K562 (cell line): ENCODE data around the gene ACADVL. TPM values are rescaled to one million over a fixed set of nuclear protein-coding genes. Genes with fewer than 3 reads are reported as not detected.
A peak's percentile ranks its signal among the peaks of the same experiment; 100 is the strongest.

Source experiments
- FOS ChIP-seq: IDR thresholded peaks from 3 replicates; pipeline ENCODE4 v1.6.1; 2011; ENCODE audit not compliant: insufficient read length; ENCODE audit errors: extremely low read depth
- FOXP1 ChIP-seq: sonication (generic); formaldehyde crosslinking; IDR thresholded peaks from 2 replicates; pipeline ENCODE4 v1.8.0; 2022; ENCODE audit warnings: mild to moderate bottlenecking, missing genetic modification reagents
- HDAC2 ChIP-seq: fragments of 450-650 bp; IDR thresholded peaks from 2 replicates; pipeline ENCODE4 v1.6.1; 2016; ENCODE audit warnings: mild to moderate bottlenecking
- PCBP2 ChIP-seq: fragments of 200-400 bp; formaldehyde crosslinking; IDR thresholded peaks from 2 replicates; pipeline ENCODE4 v1.6.1; 2018; ENCODE audit warnings: low read length, low read depth, mild to moderate bottlenecking, moderate library complexity; ENCODE audit not compliant: poor library complexity, severe bottlenecking
- RCOR1 ChIP-seq, 2 experiments: IDR thresholded peaks; 2 replicates each; pipeline ENCODE4 v1.6.1; 2012; ENCODE audit warnings: low read depth in 2 of 2, low read length in 2 of 2, borderline replicate concordance in 1 of 2, improper control_type of control experiment in 1 of 2
- RUNX1 ChIP-seq: sonication (generic); IDR thresholded peaks from 2 replicates; pipeline ENCODE4 v1.6.1; 2016; ENCODE audit warnings: antibody characterized with exemption, low read depth
- ZBTB7A ChIP-seq: IDR thresholded peaks from 2 replicates; pipeline ENCODE4 v1.6.1; 2011; ENCODE audit warnings: low read depth, mild to moderate bottlenecking, low read length, moderate library complexity, borderline replicate concordance; ENCODE audit not compliant: control insufficient read depth
- ZNF143 ChIP-seq: sonication (generic); formaldehyde crosslinking; IDR thresholded peaks from 2 replicates; pipeline ENCODE4 v1.9.0; 2022; ENCODE audit warnings: mild to moderate bottlenecking, missing genetic modification reagents
- ZNF586 ChIP-seq: fragments of 450-650 bp; formaldehyde crosslinking; conservative IDR thresholded peaks from 2 replicates; pipeline ENCODE4 v1.4.0; 2020; ENCODE audit warnings: mild to moderate bottlenecking, moderate library complexity
- polyA plus RNA-seq, 8 experiments: library from polyadenylated mRNA; depleted of rRNA in 4 of 8; stranded (reverse) in 5 of 8; unstranded in 3 of 8; fragments of >200 nt; fragmentation: Nextera tagmentation in 2 of 8; fragmentation: Illumina TruSeq in 1 of 8; extraction: Ambion mirVana in 2 of 8; extraction: Trizol in 1 of 8; gene quantifications; 2 replicates each; pipeline versions ENCODE4 v1.2.1 to v1.2.3, GENCODE V29; 2011 to 2014; ENCODE audit warnings: inconsistent platforms in 1 of 8, missing spikeins in 1 of 8
- total RNA-seq, 7 experiments: library from RNA; depleted of rRNA in 6 of 7; stranded (reverse); fragments of >200 nt in 6 of 7; fragmentation: Illumina TruSeq in 2 of 7; extraction: Trizol in 2 of 7; gene quantifications; 2 replicates each; pipeline versions ENCODE4 v1.2.1 to v1.2.3, GENCODE V29; 2011 to 2021; ENCODE audit warnings: low replicate concordance in 1 of 7
- TF ChIP-seq, protein P1 (sequence below): fragments of 250-450 bp; sonication (Bioruptor Pico); IDR thresholded peaks from 2 replicates; pipeline ENCODE4 v1.4.0; 2020
- TF ChIP-seq, protein P2 (sequence below), 2 experiments: IDR thresholded peaks in 1 of 2; conservative IDR thresholded peaks in 1 of 2; 2 replicates each; pipeline ENCODE4 v1.6.1; 2016; ENCODE audit warnings: low read depth in 2 of 2, mild to moderate bottlenecking in 1 of 2, missing compliant biosample characterization in 1 of 2, missing genetic modification characterization in 1 of 2, moderate library complexity in 1 of 2
- TF ChIP-seq, protein P3 (sequence below): conservative IDR thresholded peaks from 2 replicates; pipeline ENCODE4 v1.6.1; 2011; ENCODE audit warnings: low read depth, mild to moderate bottlenecking, low read length; ENCODE audit not compliant: control insufficient read depth
- TF ChIP-seq, protein P4 (sequence below): fragments of 250-450 bp; sonication (Bioruptor Pico); IDR thresholded peaks from 2 replicates; pipeline ENCODE4 v1.8.0; 2021; ENCODE audit warnings: moderate library complexity, mild to moderate bottlenecking, inconsistent platforms

ACADVL gene
- total and polyA plus RNA-seq, 9 of the 15 experiments (the other 6 are each of a cell fraction or from before 2014, with no cell fraction given), result 25.5 to 449 (median 214) TPM

DNA sequence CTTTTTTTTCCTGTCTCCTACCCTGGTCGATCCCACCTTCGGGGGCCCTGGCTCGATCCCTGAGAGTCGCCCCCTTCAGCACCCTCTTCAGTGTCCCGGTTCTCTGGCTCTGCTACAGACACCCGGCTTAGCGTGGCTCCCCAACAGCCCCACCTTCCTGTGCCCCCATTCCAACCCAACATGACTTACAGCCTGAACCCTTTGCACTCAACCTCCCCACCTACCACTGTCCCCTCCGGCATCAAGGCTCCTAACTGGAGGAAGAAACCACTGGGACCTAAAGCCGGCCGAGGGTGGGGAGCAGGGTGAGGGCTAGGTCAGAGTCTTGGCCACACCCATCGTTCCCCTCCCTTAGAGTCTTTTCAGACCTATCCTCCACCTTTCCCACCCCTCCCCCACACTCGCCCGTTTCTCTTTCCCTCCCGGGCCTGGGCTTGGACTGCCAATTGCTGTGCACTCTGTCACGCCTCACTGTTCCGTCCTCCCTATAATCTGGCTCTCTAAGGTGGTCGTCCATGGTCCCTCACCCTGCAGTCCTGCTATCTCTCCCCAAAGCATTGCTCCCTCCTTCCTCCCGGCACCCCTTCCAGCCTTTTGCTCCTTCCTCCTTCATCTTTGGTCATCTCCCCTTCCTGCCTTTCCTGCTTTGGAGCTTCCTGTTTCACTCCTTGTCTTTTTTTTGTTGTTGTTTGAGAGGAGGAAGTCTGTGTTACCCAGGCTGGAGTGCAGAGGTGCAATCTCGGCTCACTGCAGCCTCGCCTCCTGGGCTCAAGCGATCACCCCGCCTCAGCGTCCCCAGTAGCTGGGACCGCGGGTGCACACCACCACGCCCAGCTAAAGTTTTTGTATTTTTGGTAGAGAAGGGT, 43.4 kb downstream of the ACADVL start (continued):
- TF ChIP-seq, protein P1, sequence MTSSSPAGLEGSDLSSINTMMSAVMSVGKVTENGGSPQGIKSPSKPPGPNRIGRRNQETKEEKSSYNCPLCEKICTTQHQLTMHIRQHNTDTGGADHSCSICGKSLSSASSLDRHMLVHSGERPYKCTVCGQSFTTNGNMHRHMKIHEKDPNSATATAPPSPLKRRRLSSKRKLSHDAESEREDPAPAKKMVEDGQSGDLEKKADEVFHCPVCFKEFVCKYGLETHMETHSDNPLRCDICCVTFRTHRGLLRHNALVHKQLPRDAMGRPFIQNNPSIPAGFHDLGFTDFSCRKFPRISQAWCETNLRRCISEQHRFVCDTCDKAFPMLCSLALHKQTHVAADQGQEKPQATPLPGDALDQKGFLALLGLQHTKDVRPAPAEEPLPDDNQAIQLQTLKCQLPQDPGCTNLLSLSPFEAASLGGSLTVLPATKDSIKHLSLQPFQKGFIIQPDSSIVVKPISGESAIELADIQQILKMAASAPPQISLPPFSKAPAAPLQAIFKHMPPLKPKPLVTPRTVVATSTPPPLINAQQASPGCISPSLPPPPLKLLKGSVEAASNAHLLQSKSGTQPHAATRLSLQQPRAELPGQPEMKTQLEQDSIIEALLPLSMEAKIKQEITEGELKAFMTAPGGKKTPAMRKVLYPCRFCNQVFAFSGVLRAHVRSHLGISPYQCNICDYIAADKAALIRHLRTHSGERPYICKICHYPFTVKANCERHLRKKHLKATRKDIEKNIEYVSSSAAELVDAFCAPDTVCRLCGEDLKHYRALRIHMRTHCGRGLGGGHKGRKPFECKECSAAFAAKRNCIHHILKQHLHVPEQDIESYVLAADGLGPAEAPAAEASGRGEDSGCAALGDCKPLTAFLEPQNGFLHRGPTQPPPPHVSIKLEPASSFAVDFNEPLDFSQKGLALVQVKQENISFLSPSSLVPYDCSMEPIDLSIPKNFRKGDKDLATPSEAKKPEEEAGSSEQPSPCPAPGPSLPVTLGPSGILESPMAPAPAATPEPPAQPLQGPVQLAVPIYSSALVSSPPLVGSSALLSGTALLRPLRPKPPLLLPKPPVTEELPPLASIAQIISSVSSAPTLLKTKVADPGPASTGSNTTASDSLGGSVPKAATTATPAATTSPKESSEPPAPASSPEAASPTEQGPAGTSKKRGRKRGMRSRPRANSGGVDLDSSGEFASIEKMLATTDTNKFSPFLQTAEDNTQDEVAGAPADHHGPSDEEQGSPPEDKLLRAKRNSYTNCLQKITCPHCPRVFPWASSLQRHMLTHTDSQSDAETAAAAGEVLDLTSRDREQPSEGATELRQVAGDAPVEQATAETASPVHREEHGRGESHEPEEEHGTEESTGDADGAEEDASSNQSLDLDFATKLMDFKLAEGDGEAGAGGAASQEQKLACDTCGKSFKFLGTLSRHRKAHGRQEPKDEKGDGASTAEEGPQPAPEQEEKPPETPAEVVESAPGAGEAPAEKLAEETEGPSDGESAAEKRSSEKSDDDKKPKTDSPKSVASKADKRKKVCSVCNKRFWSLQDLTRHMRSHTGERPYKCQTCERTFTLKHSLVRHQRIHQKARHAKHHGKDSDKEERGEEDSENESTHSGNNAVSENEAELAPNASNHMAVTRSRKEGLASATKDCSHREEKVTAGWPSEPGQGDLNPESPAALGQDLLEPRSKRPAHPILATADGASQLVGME (CRISPR knock-in tag), result no peak
- TF ChIP-seq PCBP2, result no peak
- TF ChIP-seq ZNF586 (CRISPR knock-in tag), result no peak
- TF ChIP-seq ZBTB7A, result 0 out of 2 replicates have a peak, but pooled peaks have one; percentile 13
- TF ChIP-seq, protein P2, sequence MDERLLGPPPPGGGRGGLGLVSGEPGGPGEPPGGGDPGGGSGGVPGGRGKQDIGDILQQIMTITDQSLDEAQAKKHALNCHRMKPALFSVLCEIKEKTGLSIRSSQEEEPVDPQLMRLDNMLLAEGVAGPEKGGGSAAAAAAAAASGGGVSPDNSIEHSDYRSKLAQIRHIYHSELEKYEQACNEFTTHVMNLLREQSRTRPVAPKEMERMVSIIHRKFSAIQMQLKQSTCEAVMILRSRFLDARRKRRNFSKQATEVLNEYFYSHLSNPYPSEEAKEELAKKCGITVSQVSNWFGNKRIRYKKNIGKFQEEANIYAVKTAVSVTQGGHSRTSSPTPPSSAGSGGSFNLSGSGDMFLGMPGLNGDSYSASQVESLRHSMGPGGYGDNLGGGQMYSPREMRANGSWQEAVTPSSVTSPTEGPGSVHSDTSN (CRISPR knock-in tag; IDR thresholded peaks at IDR 0.05; ENCODE audit: low read depth), result no peak
- TF ChIP-seq, protein P2 (tag; conservative IDR thresholded peaks at IDR 0.05; ENCODE audit: low read depth), result no peak
- peak; percentile 76 for TF ChIP-seq HDAC2
- TF ChIP-seq FOS, result no peak
- TF ChIP-seq, protein P3, sequence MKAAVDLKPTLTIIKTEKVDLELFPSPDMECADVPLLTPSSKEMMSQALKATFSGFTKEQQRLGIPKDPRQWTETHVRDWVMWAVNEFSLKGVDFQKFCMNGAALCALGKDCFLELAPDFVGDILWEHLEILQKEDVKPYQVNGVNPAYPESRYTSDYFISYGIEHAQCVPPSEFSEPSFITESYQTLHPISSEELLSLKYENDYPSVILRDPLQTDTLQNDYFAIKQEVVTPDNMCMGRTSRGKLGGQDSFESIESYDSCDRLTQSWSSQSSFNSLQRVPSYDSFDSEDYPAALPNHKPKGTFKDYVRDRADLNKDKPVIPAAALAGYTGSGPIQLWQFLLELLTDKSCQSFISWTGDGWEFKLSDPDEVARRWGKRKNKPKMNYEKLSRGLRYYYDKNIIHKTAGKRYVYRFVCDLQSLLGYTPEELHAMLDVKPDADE, result no peak
- TF ChIP-seq FOXP1 (CRISPR knock-in tag), result 0 out of 2 replicates have a peak, but pooled peaks have one; percentile 53
- no peak for TF ChIP-seq RCOR1 (IDR thresholded peaks at IDR 0.05; ENCODE audit: borderline replicate concordance in 1 of 2, low read depth in 2 of 2, low read length in 2 of 2)
- no peak for TF ChIP-seq RUNX1
- TF ChIP-seq, protein P4, sequence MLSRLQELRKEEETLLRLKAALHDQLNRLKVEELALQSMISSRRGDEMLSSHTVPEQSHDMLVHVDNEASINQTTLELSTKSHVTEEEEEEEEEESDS (CRISPR knock-in tag), result no peak
- TF ChIP-seq ZNF143, result no peak
